ENCODE data around the gene PHRF1. TPM values are rescaled to one million over a fixed set of nuclear protein-coding genes. Genes with fewer than 3 reads are reported as not detected.

Gene PHRF1
- total and polyA plus RNA-seq, 4 experiments from 2014 or later = 0.93 to 54.5 (median 33.1) TPM

- intact Hi-C loops (cut with micrococcal nuclease) = no loop called here
- ChIA-PET CTCF (ENCODE audit: partially characterized antibody) (no interaction called here), POLR2A (ENCODE audit: partially characterized antibody) (interaction anchor here (1.1 kb wide), 1 partner anchor 11 kb away, joined by 4 read pairs; the partner anchor contains the start of gene IRF7)
- peaks cover 0 to 6% of the 10 kb centered on the region in 2 donors for H3K36me3 Mint-ChIP-seq
- H3K27me3 Mint-ChIP-seq = peaks cover 12 to 19% of the 10 kb centered on the region in 2 donors
- Histone ChIP-seq H3K4me3 (ENCODE audit: low read length in 2 of 2) (no peak within 1 kb of the TSS), H3K36me3 (ENCODE audit: insufficient read depth, low read length) (no peaks in the 10 kb centered on the region), H3K27ac (ENCODE audit: low read depth, low read length) (no peak within 1 kb of the TSS), H3K9me3 (ENCODE audit: control insufficient read depth in 1 of 2, low read length in 2 of 2) (no peaks in the 10 kb centered on the region), H3K4me1 (ENCODE audit: insufficient read depth, low read length) (peaks cover 15% of the 10 kb centered on the region), H3K27me3 (ENCODE audit: insufficient read depth, low read length) (no peaks in the 10 kb centered on the region)
- peaks cover 14 to 23% (median 17%) of the 10 kb centered on the region in 4 donors for H3K4me1 Mint-ChIP-seq
- peak within 1 kb of the TSS in 3 of 8 donors; percentile 20 to 46 (median 22) for H3K4me3 Mint-ChIP-seq
- peak in 1 of 5 donors; percentile 38 for DNase-seq
- peak within 1 kb of the TSS in 1 of 7 donors; percentile 72 for H3K27ac Mint-ChIP-seq
- peaks cover 0 to 4% (median 0%) of the 10 kb centered on the region in 8 donors for H3K9me3 Mint-ChIP-seq
These were observed 50.4 kb downstream of the PHRF1 start, which contains the start of gene SCT for GRCh38 chr11:626475-627307. Gene SCT, minus strand, starts transcription at chr11:627181. Its CDS starts 38 bp downstream, at chr11:627143.

GRCh38 chr11:627308-627576 is 51.0 kb downstream of the PHRF1 start:
- ChIA-PET POLR2A (ENCODE audit: partially characterized antibody) (interaction anchor here (0.7 kb wide), 1 partner anchor 11 kb away, joined by 4 read pairs; the partner anchor contains the start of gene IRF7), CTCF (ENCODE audit: partially characterized antibody) (no interaction called here)
- H3K4me3 ChIP-seq (ENCODE audit: low read length in 2 of 2) = no peak overlapping the region
- H3K36me3 ChIP-seq (ENCODE audit: insufficient read depth, low read length) = no peaks in the 10 kb centered on the region
- H3K9me3 Mint-ChIP-seq = peaks cover 0 to 4% (median 0%) of the 10 kb centered on the region in 8 donors
- DNase-seq = no peak
- peaks cover 15% of the 10 kb centered on the region for H3K4me1 ChIP-seq (ENCODE audit: insufficient read depth, low read length)
- peaks cover 0 to 6% of the 10 kb centered on the region in 2 donors for H3K36me3 Mint-ChIP-seq
- H3K4me3 Mint-ChIP-seq = no peak overlapping the region
- H3K4me1 Mint-ChIP-seq = peaks cover 14 to 23% (median 17%) of the 10 kb centered on the region in 4 donors
- H3K9me3 ChIP-seq (ENCODE audit: control insufficient read depth in 1 of 2, low read length in 2 of 2) = no peaks in the 10 kb centered on the region
- no peak overlapping the region for H3K27ac ChIP-seq (ENCODE audit: low read depth, low read length)
- no peak overlapping the region for H3K27ac Mint-ChIP-seq
- no peaks in the 10 kb centered on the region for H3K27me3 ChIP-seq (ENCODE audit: insufficient read depth, low read length)
- peaks cover 12 to 19% of the 10 kb centered on the region in 2 donors for H3K27me3 Mint-ChIP-seq
- intact Hi-C loops (cut with micrococcal nuclease) = no loop called here

DNA sequence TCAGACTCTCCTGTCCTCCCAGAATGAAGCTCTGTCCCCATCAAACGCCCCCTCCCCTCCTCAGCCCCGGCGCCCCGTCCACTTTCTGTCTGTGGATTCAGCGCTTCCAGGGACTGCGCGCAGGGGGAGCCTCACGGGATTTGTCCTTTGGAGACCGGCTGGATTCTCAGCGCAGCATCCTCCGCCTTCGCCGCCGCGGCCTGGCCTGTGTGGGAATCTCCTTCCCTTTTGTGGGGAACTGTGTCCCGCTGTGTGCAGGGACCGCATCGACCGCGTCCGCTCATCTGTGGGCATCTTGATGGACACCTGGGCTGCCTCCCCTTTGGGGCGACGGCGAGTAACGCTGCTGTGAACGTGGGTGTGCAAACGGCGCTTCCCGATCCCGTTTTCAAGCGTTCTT is 51.8 kb downstream of the PHRF1 start:
- Mint-ChIP-seq H3K9me3 (peaks cover 0 to 4% (median 0%) of the 10 kb centered on the region in 8 donors), H3K36me3 (peaks cover 0 to 6% of the 10 kb centered on the region in 2 donors), H3K27ac (peak overlapping the region in 2 of 7 donors; percentile 59 to 72), H3K27me3 (peaks cover 12 to 19% of the 10 kb centered on the region in 2 donors), H3K4me1 (peaks cover 14 to 23% (median 17%) of the 10 kb centered on the region in 4 donors), H3K4me3 (peak overlapping the region in 7 of 8 donors; percentile 20 to 71 (median 59))
- H3K27me3 ChIP-seq (ENCODE audit: insufficient read depth, low read length) = no peaks in the 10 kb centered on the region
- no peak overlapping the region for H3K4me3 ChIP-seq (ENCODE audit: low read length in 2 of 2)
- CTCF ChIA-PET (ENCODE audit: partially characterized antibody) = no interaction called here
- peak in 1 of 5 donors; percentile 13 for DNase-seq
- H3K4me1 ChIP-seq (ENCODE audit: insufficient read depth, low read length) = peaks cover 15% of the 10 kb centered on the region
- H3K9me3 ChIP-seq (ENCODE audit: control insufficient read depth in 1 of 2, low read length in 2 of 2) = no peaks in the 10 kb centered on the region
- POLR2A ChIA-PET (ENCODE audit: partially characterized antibody) = interaction anchor here (0.7 kb wide), 1 partner anchor 12 kb away, joined by 4 read pairs; the partner anchor contains the start of gene IRF7
- H3K27ac ChIP-seq (ENCODE audit: low read depth, low read length) = no peak overlapping the region
- intact Hi-C loops (cut with micrococcal nuclease) = no loop called here
- H3K36me3 ChIP-seq (ENCODE audit: insufficient read depth, low read length) = no peaks in the 10 kb centered on the region

DNA sequence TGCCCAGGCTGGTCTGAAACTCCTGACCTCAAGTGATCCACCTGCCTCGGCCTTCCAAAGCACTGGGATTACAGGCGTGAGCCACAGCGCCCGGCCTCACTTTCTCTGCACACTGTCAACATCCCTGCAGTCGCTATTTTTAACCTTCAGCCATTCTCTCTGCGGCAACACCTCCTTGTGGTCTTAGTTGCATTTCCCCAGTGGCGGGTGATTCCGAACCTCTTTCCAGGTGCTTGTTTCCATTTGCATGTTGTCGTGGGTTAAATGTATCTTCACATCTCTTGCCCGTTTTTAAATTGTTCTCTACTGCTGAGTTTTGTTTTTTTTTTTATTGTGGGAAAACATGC is 52.9 kb downstream of the PHRF1 start:
- H3K4me3 ChIP-seq (ENCODE audit: low read length in 2 of 2) = no peak overlapping the region
- no peaks in the 10 kb centered on the region for H3K9me3 ChIP-seq (ENCODE audit: control insufficient read depth in 1 of 2, low read length in 2 of 2)
- no peak overlapping the region for H3K27ac ChIP-seq (ENCODE audit: low read depth, low read length)
- CTCF ChIA-PET (ENCODE audit: partially characterized antibody) = interaction anchor here (0.5 to 1.6 kb wide), 2 partner anchors 75 to 125 kb away, joined by 3 to 7 read pairs; no protein-coding TSS in a partner anchor
- Mint-ChIP-seq H3K4me1 (peaks cover 14 to 23% (median 17%) of the 10 kb centered on the region in 4 donors), H3K9me3 (peaks cover 0 to 4% (median 0%) of the 10 kb centered on the region in 8 donors), H3K36me3 (peaks cover 0 to 4% of the 10 kb centered on the region in 2 donors), H3K27ac (peak overlapping the region in 1 of 7 donors; percentile 72), H3K4me3 (peak overlapping the region; percentile 14 to 71 (median 50)), H3K27me3 (peaks cover 12 to 14% of the 10 kb centered on the region in 2 donors)
- no peaks in the 10 kb centered on the region for H3K36me3 ChIP-seq (ENCODE audit: insufficient read depth, low read length)
- intact Hi-C loops (cut with micrococcal nuclease) = loop anchor here (1.0 kb wide), 1 partner anchor 74 kb away; no protein-coding TSS in a partner anchor
- H3K4me1 ChIP-seq (ENCODE audit: insufficient read depth, low read length) = peaks cover 15% of the 10 kb centered on the region
- DNase-seq = peak in 1 of 5 donors; percentile 39
- no peaks in the 10 kb centered on the region for H3K27me3 ChIP-seq (ENCODE audit: insufficient read depth, low read length)
- POLR2A ChIA-PET (ENCODE audit: partially characterized antibody) = no interaction called here

DNA sequence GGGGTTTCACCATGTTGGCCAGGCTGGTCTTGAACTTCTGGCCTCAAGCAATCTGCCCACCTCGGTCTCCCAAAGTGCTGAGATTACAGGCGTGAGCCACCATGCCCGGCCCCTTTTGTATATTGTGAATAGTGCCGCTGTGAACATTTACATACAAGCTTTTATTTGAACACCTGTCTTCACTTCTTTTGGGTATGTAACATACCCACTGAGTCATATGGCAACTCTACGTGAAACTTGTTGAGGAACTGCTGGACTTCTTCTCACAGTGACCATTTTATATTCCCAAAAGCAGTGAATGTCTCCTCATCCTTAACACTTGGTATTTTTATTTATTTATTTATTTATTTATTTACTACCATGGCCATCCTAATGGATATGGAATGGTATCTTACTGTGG is 54.6 kb downstream of the PHRF1 start:
- Mint-ChIP-seq H3K4me3 (no peak overlapping the region), H3K9me3 (peaks cover 0 to 6% (median 0%) of the 10 kb centered on the region in 8 donors), H3K4me1 (peaks cover 14 to 23% (median 17%) of the 10 kb centered on the region in 4 donors), H3K27ac (no peak overlapping the region), H3K27me3 (peaks cover 14 to 15% of the 10 kb centered on the region in 2 donors), H3K36me3 (peaks cover 0 to 4% of the 10 kb centered on the region in 2 donors)
- Histone ChIP-seq H3K36me3 (ENCODE audit: insufficient read depth, low read length) (no peaks in the 10 kb centered on the region), H3K4me1 (ENCODE audit: insufficient read depth, low read length) (peaks cover 15% of the 10 kb centered on the region), H3K4me3 (ENCODE audit: low read length in 2 of 2) (no peak overlapping the region), H3K27me3 (ENCODE audit: insufficient read depth, low read length) (peaks cover 1% of the 10 kb centered on the region), H3K27ac (ENCODE audit: low read depth, low read length) (no peak overlapping the region), H3K9me3 (ENCODE audit: control insufficient read depth in 1 of 2, low read length in 2 of 2) (no peaks in the 10 kb centered on the region)
- CTCF ChIA-PET (ENCODE audit: partially characterized antibody) = no interaction called here
- POLR2A ChIA-PET (ENCODE audit: partially characterized antibody) = no interaction called here
- DNase-seq = no peak
- intact Hi-C loops (cut with micrococcal nuclease) = no loop called here

DNA sequence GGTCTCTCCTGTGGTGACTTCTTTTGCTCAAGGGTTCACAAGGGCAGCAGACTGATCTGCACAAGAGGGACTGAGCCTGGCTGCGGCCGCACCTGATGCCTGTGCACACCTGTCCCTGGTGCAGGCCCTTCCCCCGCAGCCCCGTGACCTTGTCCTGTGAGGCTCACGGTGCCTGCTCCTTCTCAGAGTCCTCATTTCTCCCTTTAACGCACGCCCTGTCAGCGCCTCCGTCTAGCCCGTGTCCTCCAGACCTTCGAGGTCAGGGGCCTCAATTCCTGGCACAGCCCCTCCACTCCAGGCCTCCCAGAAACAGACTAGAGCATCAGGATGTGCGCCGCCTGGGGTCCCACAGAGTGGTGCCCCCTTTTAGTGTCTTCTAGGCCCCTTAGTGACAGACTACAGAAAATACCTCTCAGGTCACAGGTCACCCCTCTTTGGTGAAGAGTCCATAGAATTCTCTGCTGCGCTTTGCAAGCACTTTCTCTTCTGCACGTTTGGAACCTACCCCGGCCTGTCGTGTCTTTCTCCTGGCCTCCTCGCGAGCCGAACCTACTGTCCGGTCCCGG is 59.8 kb downstream of the PHRF1 start:
- peaks cover 0 to 22% (median 1%) of the 10 kb centered on the region in 4 donors for H3K4me1 Mint-ChIP-seq
- H3K4me3 Mint-ChIP-seq = peak overlapping the region in 3 of 8 donors; percentile 20 to 46 (median 26)
- peaks cover 0 to 2% (median 0%) of the 10 kb centered on the region in 8 donors for H3K9me3 Mint-ChIP-seq
- H3K27me3 ChIP-seq (ENCODE audit: insufficient read depth, low read length) = peaks cover 16% of the 10 kb centered on the region
- H3K27me3 Mint-ChIP-seq = peaks cover 11 to 14% of the 10 kb centered on the region in 2 donors
- no peaks in the 10 kb centered on the region for H3K9me3 ChIP-seq (ENCODE audit: control insufficient read depth in 1 of 2, low read length in 2 of 2)
- DNase-seq = no peak
- no peaks in the 10 kb centered on the region for H3K36me3 Mint-ChIP-seq
- no peaks in the 10 kb centered on the region for H3K36me3 ChIP-seq (ENCODE audit: insufficient read depth, low read length)
- ChIA-PET CTCF (ENCODE audit: partially characterized antibody) (no interaction called here), POLR2A (ENCODE audit: partially characterized antibody) (no interaction called here)
- intact Hi-C loops (cut with micrococcal nuclease) = no loop called here
- no peaks in the 10 kb centered on the region for H3K4me1 ChIP-seq (ENCODE audit: insufficient read depth, low read length)
- H3K4me3 ChIP-seq (ENCODE audit: low read length in 2 of 2) = no peak overlapping the region
- no peak overlapping the region for H3K27ac ChIP-seq (ENCODE audit: low read depth, low read length)
- no peak overlapping the region for H3K27ac Mint-ChIP-seq
